ENCODE results near the gene SLC9A3. TPM values are rescaled to one million over a fixed set of nuclear protein-coding genes. Genes with fewer than 3 reads are reported as not detected.

Gene SLC9A3
- total RNA-seq, 1 donor from 2014 or later: 3.9 TPM

DNA sequence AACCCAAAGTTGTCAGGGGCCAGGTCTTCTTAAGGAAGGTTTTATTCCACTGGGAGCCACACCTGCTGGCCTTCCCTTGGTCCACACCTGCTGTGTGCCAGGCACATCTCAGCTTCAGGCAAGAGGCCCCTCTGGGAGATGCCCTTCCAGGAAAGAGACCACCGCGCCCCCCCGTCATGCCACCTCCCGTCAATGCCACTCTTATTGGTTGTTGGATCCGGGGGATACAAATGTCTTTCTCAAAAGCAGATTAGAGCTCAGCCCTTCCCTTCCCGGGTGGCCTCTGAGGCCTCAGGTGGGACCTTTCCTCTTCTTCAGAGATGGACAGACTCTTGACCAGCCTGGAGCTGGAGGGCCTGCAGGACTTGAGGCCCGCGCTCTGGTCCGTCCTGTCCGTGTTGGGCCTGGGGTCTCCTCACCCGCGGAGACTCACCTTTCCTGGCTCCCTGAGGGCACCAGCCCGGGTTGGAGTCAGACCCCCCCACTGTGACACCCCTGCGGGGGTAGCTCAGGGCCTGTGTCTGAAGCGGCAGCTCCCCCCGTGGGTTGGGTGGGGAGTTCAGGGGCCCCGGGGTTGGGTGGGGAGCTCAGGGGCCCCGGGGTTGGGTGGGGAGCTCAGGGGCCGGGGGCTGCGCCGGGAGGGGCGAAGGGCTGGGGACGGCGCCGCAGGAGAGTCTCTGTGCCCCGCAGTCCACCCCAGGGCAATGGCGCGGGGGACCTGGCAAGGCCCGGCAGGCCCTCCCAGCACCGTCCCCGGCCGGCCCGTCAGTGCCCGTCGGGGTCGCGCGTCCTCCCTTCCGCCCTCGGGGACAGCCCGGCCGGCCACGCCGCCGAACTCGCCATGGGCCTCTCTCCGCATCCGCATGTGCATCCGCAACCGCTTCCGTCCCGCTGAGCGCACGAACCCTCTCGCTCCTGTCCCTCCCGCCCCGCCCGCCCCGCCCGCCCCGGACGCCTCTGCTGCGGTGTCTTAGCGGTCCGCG, 3.7 kb upstream of the SLC9A3 start:
- no peak for DNase-seq (ENCODE audit: extremely low spot score in 2 of 2)
- Histone ChIP-seq H3K4me1 (peaks cover 11% of the 10 kb centered on the region), H3K4me3 (no peak overlapping the region), H3K27me3 (peaks cover 10% of the 10 kb centered on the region), H3K36me3 (no peaks in the 10 kb centered on the region), H3K27ac (no peak overlapping the region), H3K9me3 (no peaks in the 10 kb centered on the region)
- intact Hi-C loops (cut with DNase I): no loop called here
- no peak for TF ChIP-seq POLR2AphosphoS5 (IDR thresholded peaks at IDR 0.05; ENCODE audit: insufficient read depth in 1 of 2, low read depth in 1 of 2)

DNA sequence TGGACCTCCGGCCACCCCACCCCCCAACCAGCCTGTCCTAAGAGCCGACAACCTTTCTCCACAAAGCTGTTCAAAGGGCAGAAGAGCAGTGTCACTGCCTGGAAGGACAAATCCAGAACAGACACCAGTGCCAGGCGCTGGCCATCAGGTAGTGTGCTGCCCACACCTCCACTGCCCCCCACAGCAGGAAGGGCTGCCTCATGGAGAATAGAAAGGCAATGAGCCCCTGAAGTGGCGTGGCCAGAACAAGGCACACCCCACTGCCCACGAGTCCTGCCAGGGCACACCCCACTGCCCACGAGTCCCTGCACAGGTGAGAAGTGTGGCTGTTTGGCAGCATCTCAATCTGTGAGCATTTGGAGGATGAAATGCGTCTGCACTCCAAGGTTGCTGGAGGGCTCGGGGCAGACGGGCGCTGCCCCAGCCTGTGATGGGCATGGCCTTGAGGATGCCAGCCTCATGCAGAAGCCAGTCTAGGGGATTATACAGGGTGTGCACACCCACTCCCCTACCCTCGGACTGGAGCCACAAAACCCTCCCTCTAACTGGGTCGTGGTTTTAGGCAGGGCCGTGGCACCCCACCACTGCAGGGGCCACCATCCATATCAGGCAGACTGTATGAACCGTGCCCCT, 2.3 kb upstream of the SLC9A3 start:
- Histone ChIP-seq H3K27me3 (peaks cover 10% of the 10 kb centered on the region), H3K9me3 (no peaks in the 10 kb centered on the region), H3K4me1 (peaks cover 12% of the 10 kb centered on the region), H3K4me3 (no peak overlapping the region), H3K36me3 (no peaks in the 10 kb centered on the region), H3K27ac (no peak overlapping the region)
- DNase-seq (ENCODE audit: extremely low spot score in 2 of 2): no peak
- intact Hi-C loops (cut with DNase I): no loop called here
- no peak for TF ChIP-seq POLR2AphosphoS5 (IDR thresholded peaks at IDR 0.05; ENCODE audit: insufficient read depth in 1 of 2, low read depth in 1 of 2)
- no peak for TF ChIP-seq POLR2A (IDR thresholded peaks at IDR 0.05)
- TF ChIP-seq CTCF (IDR thresholded peaks at IDR 0.05): no peak

- Histone ChIP-seq H3K9me3 (no peaks in the 10 kb centered on the region), H3K27me3 (peaks cover 13% of the 10 kb centered on the region), H3K4me1 (peaks cover 12% of the 10 kb centered on the region), H3K4me3 (no peak overlapping the region), H3K36me3 (no peaks in the 10 kb centered on the region), H3K27ac (no peak overlapping the region)
- intact Hi-C loops (cut with DNase I): no loop called here
- no peak for DNase-seq (ENCODE audit: extremely low spot score in 2 of 2)
- no peak for TF ChIP-seq CTCF (IDR thresholded peaks at IDR 0.05)
- no peak for TF ChIP-seq POLR2A (IDR thresholded peaks at IDR 0.05)
- TF ChIP-seq POLR2AphosphoS5 (IDR thresholded peaks at IDR 0.05; ENCODE audit: insufficient read depth in 1 of 2, low read depth in 1 of 2): no peak
Measured at GRCh38 chr5:525916-526315, 1.7 kb upstream of the SLC9A3 start.

DNA sequence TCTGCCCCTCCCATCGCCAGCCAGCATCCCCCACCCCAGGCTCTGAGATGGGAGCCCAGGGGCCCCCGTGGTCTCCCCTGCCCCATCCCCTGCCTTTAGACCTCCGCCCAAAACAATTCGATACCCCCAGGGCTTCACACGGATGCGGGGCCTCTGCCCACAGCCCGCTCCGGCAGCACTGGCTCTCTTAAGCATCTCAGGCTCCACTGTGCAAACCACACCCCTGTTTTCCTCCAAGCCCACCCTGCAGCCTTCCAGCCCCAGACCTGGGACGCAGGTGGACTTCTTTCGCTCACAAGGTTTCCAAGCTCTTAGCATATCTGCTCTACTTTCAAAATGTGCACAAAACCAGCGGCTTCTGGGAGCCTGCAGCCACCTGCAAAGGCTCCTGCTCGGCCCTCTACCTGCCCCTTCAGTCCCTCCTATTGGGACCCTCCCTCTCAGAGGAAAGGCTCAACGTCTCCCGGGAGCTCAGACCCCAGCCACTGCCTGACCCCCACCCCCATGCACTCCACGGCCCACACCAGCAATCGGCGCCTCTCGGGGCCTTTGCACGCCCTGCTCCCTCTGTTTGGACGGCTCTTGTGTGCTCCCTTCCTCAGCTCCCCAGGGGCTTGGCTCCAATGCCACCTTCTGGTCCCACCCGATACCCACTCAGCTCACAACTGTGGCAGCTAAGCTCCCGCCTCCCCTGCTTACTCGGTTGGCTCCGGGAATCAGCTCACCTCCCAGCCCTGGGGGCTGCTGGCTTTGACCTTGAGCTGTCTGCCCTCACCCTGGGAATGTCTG, 918 bp upstream of the SLC9A3 start:
- H3K27me3 ChIP-seq: peaks cover 15% of the 10 kb centered on the region
- peaks cover 12% of the 10 kb centered on the region for H3K4me1 ChIP-seq
- no peaks in the 10 kb centered on the region for H3K9me3 ChIP-seq
- intact Hi-C loops (cut with DNase I): no loop called here
- no peaks in the 10 kb centered on the region for H3K36me3 ChIP-seq
- no peak overlapping the region for H3K27ac ChIP-seq
- no peak overlapping the region for H3K4me3 ChIP-seq
- TF ChIP-seq POLR2A (IDR thresholded peaks at IDR 0.05) (no peak), CTCF (IDR thresholded peaks at IDR 0.05) (no peak), POLR2AphosphoS5 (IDR thresholded peaks at IDR 0.05; ENCODE audit: insufficient read depth in 1 of 2, low read depth in 1 of 2) (no peak)
- DNase-seq (ENCODE audit: extremely low spot score in 2 of 2): no peak
